ENCODE data around the gene VWA1.
"Not testable (repeated sequence)": the region's sequence is repeated elsewhere in the genome, so short reads cannot be mapped to it uniquely, and the experiment has no call there.

VWA1 gene

DNA sequence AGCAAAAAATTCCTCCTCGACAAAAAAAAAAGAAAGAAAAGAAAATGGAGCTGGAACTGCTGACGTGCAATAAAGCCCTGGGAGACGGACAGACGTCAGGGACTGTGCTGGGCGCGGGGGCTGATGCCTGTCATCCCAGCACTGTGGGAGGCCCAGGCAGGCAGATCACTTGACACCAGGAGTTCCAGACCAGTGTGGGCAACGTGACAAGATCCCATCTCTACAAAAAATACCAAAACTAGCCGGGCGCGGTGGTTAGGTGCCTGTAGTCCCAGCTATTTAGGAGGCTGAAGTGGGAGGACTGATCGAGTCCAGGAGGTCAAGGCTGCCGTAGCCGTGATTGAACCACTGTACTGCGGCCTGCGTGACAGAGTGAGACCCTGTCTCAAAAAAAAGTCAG lies 10.8 kb upstream of the VWA1 start:
- no peak for DNase-seq

DNA sequence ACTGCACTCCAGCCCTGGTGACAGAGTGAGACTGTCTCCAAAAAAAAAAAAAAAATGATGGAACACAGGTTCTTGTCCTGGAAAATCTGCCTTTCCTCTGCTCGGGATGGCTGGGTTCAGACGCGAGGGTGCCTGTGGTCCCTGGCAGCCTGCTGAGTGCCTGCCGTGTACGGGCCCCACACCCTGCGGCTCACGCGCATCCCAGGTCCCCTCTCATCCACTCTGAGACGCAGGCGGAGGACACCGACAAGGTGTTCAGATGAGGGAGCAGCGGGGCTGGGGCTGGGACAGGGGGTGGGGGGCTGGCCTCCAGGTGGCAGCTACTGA lies 10.1 kb upstream of the VWA1 start:
- DNase-seq, result no peak

DNA sequence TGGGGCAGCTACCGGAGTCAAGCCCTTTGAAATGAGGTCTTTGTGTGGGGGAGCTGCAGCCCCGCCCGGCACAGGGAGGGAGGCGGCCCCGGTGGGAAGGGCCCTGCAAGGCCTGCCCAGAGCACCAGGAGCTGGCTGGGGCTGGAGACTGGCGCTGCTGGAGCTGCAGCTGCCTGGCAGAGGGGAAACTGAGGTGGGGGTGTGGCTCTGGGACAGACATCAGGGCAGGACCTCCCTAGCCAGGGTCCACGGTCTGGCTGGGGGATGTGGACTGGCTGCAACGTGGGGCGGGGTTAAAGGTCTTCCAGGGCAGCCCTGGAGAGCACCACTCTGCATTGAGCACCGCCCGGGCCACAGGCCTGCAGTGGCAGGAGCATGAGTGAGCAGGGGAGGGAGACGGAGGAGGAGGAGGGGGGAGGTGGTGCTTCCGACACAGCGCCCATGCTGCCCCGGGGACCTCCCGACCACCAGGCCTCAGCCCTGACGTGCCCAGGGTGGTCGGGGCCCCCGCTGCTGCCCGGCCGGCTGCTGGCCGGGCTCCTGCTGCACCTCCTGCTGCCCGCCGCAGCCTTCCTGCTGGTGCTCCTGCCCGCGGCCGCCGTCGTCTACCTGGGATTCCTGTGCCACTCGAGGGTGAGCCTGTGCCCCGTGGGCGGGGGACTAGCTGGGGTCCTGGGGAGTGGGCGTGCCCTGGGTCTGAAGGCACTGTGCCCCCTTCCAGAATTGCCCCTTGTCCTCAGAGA lies 9.6 kb upstream of the VWA1 start:
- DNase-seq, result no peak

DNA sequence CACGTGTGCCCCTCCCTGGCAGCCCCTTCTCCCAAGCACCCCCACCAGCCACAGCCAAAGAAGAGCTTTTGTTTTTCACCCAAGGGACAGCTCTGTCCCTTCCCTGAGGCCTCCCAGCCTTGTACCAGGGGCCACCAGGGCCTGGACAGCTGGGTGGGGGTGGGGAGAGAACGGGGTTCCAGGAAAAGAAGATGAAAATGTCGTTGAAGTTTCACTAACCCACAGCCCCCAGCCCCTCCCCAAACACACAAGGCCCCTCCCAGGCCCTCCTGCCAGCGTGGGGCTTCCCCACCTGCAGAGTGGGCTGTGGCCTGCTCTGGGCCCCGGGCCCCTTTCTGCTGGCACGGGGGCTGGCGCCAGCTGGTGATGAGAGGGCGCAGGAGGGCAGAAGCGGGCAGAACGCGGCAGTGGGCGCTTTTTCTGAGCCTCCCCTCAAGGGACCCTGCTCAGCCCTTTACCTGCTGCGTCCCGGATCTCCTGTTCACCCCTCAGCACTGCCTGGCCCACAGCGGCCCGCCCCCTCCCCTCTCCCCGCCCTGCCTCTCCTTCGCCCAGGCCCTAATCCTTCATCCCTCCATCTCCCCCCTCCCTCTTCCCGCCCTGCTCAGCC lies 8.9 kb upstream of the VWA1 start:
- no peak for DNase-seq

DNA sequence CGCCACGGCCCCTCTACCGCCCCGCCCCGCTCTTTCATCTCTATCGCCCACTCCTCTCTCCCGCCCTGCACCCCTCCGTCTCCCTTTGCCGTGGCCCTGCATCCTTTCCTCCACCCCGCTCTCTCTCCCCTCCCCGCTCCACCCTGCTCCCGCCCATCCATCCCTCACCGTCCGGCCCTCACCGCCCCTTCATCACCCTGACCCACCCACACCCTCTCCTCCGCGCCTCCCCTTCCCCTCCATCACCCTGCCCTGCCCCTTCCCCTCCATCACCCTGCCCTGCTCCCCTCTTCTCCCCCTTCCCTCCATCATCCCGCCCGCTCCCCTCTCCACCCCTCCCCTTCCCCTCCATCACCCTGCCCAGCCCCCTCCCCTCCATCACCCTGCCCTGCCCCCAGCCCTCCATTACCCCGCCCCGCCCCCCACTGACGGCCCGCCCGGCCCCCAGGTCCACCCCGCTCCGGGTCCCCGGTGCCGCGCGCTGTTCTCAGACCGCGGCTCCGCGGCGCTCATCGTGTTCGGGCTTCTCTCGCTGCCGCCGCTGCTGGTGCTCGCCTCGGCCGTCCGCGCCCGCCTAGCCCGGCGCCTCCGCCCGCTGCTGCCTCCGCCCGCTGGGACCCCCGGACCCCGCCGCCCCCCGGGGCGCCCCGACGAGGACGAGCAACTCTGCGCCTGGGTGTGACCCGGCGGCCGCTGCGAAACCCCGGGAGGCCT lies 8.2 kb upstream of the VWA1 start:
- DNase-seq, result no peak

DNA sequence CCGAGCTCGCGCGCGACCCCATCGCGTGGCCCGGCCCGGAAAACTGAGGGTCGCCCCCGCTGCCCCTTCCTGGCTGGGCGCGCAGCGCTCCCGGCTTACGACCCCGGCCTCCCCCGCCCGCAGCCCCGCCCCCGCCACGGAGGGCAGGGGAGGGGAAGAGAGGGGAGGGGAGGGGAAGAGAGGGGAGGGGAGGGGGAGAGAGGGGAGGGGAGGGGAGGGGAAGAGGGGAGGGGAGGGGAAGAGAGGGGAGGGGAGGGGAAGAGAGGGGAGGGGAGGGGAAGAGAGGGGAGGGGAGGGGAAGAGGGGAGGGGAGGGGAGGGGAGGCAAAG lies 7.7 kb upstream of the VWA1 start:
- no peak for DNase-seq

DNA sequence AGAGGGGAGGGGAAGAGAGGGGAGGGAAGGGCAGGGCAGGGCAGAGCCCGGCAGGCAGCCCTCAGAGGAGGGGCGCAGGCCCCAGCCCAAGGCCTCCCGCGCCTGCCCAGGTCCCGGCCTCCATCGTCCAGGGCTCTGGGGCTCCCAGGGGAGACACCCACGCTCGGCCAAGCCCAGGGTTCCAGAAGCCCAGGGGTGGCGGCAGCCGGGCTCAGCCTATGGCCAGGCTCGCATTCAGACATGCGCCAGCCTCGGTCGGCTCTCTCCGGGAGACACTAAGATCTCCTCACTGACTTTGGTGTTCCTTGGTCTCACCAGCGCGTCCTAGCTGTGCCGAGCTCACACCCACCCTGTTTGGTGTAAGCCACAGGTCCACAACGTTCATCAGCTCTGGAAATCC lies 7.3 kb upstream of the VWA1 start:
- no peak for DNase-seq

DNA sequence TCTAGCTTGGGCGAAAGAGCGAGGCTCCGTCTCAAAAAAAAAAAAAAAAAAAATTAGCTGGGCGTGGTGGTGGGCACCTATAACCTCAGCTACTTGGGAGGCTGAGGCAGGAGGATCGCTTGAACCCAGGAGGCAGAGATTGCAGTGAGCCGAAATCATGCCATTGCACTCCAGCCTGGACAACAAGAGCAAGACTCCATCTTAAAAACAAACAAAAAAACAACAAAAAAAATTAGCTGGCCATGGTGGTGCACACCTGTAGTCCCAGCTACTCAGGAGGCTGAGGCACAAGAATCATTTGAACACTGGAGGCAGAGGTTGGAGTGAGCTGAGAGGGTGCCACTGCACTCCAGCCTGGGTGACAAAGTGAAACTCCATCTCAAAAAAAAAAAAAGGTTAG lies 6.5 kb upstream of the VWA1 start:
- not testable (repeated sequence) for DNase-seq

DNA sequence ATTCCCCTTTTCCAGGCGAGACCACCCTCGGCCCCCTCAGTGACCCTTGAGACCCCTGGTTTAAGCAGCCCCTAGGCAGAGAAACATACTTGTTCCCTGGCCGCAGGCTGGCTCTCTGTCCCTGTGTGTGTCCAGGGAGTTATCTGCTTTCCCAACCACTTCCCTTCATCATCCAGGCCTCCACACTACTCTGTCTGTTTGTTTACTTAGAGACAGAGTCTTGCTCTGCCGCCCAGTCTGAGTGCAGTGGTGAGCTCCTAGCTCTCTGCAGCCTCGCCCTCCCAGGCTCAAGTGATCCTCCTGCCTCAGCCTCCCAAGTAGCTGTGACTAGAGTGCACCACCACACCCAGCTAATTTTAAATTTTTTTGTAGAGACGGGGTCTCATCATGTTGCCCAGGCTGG lies 5.8 kb upstream of the VWA1 start:
- DNase-seq, result peak; percentile 49 to 54

DNA sequence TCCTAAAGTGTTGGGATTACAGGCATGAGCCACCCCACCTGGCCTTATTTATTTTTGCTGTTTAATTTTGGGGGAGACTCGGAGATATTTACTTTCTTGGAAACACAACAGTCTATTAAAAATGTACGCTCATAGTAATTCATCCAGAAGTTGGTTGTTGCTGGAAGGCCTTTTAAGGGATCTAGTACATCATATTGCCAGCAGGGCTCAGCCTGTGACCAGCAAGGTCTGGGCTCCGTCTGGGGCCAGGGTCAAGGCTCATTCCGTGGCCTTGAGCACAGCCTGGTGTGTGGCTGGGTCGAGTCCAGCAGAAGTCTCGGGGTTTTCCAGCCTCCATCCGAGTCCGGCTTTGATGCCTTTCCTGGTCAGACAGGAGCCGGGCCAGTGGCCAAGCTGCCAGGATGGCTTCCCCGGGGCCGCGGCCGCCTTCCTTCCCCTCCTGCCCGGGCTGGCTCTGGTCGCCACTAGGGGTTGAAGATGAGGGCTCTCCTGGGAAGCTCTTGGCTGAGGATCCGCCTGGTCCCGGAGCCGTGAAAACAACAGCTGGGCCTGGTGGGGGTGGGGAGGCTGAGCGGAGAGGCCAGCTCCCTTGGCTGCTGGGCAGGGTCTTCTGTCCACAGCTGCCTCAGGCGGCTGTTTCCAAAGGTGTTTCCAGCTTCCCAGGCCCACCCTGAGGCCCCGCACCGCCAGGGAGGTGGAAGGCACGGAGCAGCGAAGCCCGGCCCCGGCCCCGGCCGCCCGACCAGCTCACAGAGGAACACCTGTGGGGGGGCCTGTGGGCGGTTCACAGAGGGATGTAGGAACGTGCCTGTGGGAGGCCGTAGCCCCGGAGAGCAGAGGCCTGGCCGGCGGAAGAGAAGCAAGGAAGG lies 5.1 kb upstream of the VWA1 start:
- DNase-seq, result peak; percentile 41 to 75

DNA sequence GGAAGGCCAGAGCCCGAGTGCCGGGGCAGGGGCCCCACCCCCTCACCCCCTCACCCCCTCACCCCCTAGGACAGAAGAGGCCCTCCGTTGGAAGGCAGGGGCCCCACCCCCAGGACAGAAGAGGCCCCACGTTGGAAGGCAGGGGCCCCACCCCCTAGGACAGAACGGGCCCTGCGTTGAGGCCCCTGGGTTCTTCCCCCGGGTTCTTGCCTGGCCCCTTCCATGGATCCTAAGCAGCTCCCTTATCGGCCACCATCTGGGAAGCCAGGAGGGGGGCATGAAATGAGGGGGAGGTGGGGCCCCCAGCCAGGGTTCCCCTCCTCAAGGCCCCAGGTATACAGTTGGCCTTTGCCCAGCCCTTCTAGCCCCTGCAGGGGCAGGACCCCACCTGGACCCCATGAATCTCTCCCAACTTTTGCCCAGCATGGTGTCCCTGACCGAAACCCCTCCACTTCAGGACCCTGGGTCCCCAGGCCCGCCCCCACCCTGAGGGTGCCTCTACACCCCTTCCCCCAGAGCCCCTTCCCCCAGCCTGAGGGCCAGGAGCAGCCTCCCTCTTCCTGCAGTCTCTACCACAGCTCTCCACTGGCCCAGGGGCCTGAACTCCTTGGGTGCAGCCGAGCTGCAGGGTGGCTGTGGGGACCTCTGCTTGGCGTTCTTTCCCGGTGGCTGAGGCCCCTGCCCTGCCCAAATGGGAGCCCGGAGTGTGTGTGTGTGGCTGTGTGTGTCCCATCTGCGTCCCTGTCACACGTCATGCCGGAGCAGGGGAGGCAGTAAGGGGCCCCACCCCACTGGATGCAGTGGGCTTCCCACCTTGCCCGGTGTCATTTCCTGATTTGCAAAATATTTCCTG lies 4.3 kb upstream of the VWA1 start:
- DNase-seq, result peak in 1 of 2 experiments; percentile 53

DNA sequence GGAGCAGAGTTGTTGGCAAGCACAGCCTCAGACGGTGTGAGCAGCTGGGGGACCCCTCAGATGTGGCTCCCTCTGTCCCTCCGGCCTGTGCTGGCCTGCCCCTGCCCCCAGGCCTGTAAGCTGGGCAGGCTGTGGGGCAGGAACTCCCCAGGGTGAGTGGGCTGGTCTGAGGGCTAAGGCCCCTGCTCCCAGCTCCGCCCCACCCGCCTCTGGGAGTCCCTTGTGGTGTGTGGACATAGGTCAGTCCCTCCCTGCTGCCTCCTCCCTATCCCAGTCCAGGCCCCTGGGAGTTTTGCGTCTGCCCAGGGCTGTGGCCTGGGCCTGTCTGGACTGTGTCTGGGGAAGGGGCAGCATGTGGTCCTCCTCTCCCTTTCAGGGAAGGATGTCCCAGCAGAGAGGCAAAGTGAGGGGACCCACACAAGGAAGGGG lies 3.6 kb upstream of the VWA1 start:
- peak; percentile 34 to 70 for DNase-seq

DNA sequence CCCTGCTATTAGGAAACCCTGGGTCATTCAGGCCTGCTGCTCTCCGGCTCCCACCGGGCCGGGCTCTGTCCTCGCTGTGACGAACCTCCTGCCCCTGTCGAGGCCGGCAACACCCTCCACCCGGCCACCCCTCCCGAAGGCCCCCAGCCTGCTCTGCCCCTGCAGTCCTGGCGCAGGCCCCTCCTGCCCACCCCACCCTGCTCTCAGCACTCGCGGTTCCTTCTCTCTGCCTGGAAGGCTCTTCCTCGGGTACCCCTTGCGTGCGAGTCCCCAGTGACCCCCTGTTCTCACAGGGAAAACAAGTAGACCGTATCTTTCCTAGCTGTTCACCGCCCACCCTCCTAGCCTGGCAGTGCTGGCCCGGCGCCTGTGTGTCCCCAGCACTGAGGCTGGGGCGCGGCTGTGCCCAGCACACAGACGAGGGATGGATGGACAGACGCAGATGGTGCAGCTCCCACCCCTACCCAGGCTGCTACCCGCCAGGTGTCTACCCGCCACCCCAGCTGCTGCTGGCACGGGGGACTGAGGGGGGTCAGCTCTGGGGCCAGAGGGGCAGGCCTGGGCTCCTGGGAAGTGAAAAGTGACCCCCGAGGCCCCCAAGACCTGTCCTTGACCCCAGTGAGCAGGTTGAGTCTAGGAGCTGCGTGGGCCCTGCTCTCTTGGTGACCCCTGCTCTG lies 3.1 kb upstream of the VWA1 start:
- peak in 1 of 2 experiments; percentile 54 for DNase-seq

DNA sequence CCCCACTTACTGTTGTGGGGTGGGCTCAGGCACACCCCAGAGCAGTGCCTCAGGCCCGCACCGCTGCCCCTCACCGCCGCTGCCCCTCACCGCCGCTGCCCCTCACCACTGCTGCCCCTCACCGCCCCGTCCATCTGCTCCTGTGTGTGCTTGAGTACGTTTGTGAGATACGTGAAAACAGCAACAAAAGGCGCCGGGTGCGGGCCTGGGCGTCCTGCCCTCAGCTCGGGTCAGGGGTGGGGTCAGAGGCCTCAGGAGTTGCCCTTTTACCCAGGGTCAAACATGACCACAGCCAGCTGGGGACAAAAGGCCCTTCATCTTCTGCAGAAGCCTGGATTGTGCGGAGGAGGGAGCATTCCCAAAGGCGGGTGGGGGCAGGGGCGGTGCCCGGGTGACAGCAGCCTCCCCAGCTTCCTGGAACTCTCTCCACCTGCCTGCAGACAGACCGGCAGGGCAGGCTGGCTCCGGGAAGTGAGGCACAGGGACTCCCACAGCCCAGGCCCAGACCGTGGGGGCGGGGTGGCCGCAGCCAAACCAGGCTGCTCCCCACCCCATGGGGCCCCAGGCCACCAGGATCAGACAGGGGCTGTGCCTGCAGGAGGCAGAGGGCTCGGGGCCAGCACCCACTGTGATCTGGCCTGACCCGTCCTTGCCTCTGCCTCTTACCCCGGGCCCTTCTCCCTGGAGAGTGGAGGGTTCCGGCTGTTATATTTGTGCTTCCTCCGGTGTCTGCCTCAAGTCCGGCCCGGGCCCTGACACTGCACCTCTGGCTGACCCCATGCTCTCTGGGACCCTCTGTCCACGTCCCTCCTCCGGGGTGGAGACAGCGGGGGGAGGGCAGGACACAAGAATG lies 2.3 kb upstream of the VWA1 start:
- peak; percentile 74 to 88 for DNase-seq

DNA sequence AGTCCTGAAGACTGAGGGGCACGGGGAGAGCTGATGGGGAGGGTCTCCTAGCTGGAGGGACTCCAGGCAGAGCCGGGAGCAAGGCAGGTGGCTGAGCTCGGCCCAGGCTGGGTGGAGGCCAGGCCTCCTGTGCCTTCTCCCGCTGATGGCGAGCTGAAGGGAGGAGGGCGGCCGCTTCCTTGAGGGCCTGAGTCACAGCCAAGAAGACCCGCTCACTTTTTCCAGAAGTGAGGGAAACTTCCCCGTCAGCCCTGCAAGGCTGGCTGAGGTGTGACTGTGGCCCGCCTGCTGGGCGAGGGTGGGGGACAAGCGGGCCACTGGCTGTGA lies 1.7 kb upstream of the VWA1 start:
- no peak for DNase-seq

DNA sequence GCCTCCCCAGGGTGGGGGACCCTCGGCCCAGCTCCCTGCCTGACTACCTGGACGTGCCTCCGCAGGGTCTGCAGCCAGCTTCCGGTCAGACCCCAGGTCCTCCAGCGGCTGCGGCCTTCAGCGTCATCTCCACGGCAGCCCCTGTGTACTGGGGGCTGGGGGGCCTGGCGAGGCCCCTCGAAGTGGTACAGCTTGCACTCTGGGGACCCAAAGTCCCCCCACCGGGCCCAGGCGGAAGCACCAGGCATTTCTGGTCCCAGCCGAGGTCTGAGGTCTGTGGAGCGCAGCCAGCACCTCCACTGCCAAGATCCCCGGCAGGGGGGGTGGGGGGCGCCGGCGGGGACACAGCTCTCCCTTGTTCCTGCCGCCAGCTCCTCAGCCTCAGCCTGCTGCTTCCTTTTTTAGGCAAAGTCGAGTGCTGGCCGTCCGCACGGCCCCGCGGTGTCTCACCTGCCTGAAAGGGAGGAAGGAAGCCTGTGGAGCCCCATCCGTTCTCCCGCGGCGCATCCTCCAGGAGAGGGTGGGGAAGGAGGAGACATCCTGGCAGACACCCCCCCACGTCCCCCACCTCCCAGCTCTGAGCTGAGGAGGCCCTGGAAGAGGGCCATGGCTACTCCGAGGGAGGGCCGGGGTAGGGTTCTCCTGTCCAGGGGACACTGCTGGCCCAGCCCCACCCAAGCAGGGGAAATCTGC lies 1.2 kb upstream of the VWA1 start:
- DNase-seq, result no peak

DNA sequence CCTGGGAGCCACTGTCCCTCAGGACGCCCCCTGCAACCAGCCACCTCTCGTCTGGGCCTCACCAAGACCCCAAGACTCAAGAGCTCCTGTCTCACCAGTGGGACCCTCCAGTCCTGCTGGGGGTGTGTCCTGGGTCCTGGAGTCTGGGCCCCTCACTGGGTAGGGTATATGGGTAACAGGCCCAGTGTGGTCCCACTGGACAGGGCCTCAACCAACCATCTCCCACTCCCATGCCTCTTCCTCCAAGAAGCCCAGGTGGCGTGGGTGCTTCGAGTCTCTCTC lies 725 bp upstream of the VWA1 start:
- DNase-seq, result no peak

DNA sequence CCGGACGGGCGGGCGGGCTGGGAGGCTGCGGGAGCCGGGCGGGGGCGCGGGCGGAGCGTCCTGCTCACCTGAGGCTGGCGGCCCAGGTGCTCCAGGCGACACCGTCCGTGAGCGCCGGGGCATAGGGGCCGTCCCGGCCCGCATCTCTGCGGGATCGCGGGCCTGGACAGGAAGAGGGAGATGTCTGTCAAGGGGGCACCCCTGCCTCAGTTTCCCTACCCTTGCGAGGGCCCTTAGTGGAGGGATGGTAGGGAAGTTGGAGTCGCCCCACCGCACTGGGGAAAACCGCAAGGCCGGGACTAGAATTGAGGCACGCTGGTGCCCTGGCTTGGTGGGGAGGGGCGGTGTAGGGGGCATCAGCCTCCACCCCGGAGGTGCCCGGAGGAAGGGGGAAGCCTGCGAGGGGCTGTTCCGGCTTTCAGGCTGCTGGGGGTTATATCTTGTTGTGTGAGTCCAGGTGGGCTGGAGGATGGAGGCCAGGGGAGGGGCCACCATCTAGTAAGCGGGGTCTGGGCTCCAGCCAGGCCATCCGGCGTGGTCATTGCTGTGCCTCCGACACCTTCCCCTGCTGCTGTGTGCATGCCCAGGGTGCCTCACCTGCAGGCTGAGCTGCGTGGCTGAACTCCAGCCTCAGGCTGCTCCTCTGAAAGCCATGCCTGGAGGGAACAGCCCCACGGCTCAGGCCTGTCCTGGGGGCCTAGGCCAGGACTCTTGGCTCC lies 580 bp downstream of the VWA1 start:
- DNase-seq, result no peak

DNA sequence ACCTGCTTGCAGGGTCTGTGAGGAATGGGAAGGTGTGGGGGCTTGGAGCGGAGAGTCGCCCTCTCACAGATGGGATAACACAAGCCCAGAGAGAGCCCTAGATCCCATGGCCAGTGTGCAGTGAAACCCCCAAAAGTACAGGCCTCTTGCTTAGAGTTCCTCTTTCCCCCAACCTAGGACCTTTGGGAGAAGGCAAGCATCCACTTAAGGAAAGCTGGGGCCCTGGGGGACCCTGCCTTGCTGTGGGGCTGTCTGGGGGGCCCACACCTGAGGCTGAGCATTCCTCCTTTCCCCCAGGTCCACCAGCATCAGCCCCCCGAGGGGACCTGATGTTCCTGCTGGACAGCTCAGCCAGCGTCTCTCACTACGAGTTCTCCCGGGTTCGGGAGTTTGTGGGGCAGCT lies 1.1 kb downstream of the VWA1 start:
- no peak for DNase-seq
